ENCODE measurements around the gene BOLL. TPM values are rescaled to one million over a fixed set of nuclear protein-coding genes. Genes with fewer than 3 reads are reported as not detected.

Gene BOLL
- total RNA-seq, 1 experiment from 2014 or later, result not detected

DNA sequence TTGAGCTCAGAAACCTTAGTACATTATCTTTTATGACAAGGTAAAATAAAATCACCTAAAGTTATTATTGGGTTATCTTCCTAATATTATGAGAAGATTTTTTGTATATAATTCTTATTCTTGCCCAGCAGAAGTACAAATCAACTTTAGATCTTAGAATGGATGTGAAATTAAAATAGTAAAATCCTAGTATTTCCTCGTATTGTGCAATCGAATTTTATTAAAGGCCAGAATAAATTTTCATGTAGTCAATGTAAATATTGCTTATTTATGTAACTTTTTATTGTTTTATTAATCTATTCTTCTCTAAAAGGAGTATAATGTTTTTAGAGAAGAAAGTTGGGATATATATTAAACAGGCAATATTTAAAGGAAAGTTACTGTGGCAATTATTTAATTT lies 67.3 kb downstream of the BOLL start:
- ATAC-seq, result no peak
- intact Hi-C loops (cut with micrococcal nuclease), result no loop called here
- DNase-seq, result no peak
- no peak overlapping the region for H3K4me2 ChIP-seq (ENCODE audit: low read length)
- TF ChIP-seq EZH2 (IDR thresholded peaks at IDR 0.05; ENCODE audit: low read length, unreplicated experiment), result no peak
- TF ChIP-seq, protein P1, sequence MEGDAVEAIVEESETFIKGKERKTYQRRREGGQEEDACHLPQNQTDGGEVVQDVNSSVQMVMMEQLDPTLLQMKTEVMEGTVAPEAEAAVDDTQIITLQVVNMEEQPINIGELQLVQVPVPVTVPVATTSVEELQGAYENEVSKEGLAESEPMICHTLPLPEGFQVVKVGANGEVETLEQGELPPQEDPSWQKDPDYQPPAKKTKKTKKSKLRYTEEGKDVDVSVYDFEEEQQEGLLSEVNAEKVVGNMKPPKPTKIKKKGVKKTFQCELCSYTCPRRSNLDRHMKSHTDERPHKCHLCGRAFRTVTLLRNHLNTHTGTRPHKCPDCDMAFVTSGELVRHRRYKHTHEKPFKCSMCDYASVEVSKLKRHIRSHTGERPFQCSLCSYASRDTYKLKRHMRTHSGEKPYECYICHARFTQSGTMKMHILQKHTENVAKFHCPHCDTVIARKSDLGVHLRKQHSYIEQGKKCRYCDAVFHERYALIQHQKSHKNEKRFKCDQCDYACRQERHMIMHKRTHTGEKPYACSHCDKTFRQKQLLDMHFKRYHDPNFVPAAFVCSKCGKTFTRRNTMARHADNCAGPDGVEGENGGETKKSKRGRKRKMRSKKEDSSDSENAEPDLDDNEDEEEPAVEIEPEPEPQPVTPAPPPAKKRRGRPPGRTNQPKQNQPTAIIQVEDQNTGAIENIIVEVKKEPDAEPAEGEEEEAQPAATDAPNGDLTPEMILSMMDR (conservative IDR thresholded peaks at IDR 0.05; ENCODE audit: low read depth, low read length), result no peak
- no peak for TF ChIP-seq EZH2phosphoT487 (IDR thresholded peaks at IDR 0.05; ENCODE audit: borderline replicate concordance, low read length)
- H3K27ac ChIP-seq (ENCODE audit: low read length), result no peak overlapping the region
- BruUV-seq (replicated peaks), result no TSS peak
- ChIA-PET POLR2A (ENCODE audit: unreplicated experiment) (interaction anchor here (0.6 kb wide), 1 partner anchor 209 kb away, joined by 3 read pairs; no protein-coding TSS in a partner anchor), CTCF (no interaction called here)
- H4K20me1 ChIP-seq (ENCODE audit: low read length), result no peaks in the 10 kb centered on the region
- no peaks in the 10 kb centered on the region for H3K9me3 ChIP-seq (ENCODE audit: low read length)
- no peak overlapping the region for H3K9ac ChIP-seq (ENCODE audit: low read length)
- no peak overlapping the region for H3K4me3 ChIP-seq (ENCODE audit: low read length)
- no peaks in the 10 kb centered on the region for H3K9me2 ChIP-seq (replicated peaks; ENCODE audit: low read length)
- no peak overlapping the region for H2AFZ ChIP-seq (ENCODE audit: low read length)
- H3K36me3 ChIP-seq (ENCODE audit: low read depth, low read length), result 0 out of 2 replicates have a peak, but pooled peaks cover 7% of the 10 kb centered on the region
- no peaks in the 10 kb centered on the region for H3K4me1 ChIP-seq (ENCODE audit: insufficient read depth, low read length)
- H3F3A ChIP-seq (ENCODE audit: low read length, unreplicated experiment), result no peaks in the 10 kb centered on the region
- peaks cover 15% of the 10 kb centered on the region for H3K79me2 ChIP-seq (ENCODE audit: low read length)
- H3K27me3 ChIP-seq (ENCODE audit: low read length), result no peaks in the 10 kb centered on the region

DNA sequence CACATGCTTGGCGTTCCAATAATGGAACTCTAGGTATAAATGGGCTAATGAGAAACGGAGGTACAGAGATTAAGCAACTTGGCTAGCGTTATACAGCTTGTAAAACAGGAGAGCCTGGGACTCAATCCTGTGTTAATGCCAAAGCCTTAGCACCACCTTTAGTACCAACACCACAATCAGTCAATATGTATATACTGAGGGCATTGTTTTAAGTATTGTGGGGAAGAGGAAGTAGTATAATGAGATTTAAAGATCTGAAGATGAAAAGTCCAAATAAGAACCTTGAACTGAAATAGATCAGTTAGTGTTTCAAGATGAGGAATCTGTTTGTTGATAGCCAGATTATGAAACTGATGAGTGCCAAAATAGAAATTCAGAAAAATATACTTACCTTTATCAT lies 71.8 kb downstream of the BOLL start:
- Histone ChIP-seq H3K27me3 (ENCODE audit: low read length) (no peaks in the 10 kb centered on the region), H3K4me3 (ENCODE audit: low read length) (no peak overlapping the region), H4K20me1 (ENCODE audit: low read length) (peaks cover 18% of the 10 kb centered on the region), H3K9me3 (ENCODE audit: low read length) (no peaks in the 10 kb centered on the region), H3K79me2 (ENCODE audit: low read length) (peaks cover 57% of the 10 kb centered on the region), H3K4me2 (ENCODE audit: low read length) (no peak overlapping the region), H3F3A (ENCODE audit: low read length, unreplicated experiment) (no peaks in the 10 kb centered on the region), H3K27ac (ENCODE audit: low read length) (no peak overlapping the region), H3K4me1 (ENCODE audit: insufficient read depth, low read length) (peaks cover 8% of the 10 kb centered on the region), H3K9me2 (replicated peaks; ENCODE audit: low read length) (no peaks in the 10 kb centered on the region), H2AFZ (ENCODE audit: low read length) (no peak overlapping the region), H3K9ac (ENCODE audit: low read length) (no peak overlapping the region), H3K36me3 (ENCODE audit: low read depth, low read length) (peaks cover 20% of the 10 kb centered on the region)
- CTCF ChIA-PET, result no interaction called here
- DNase-seq (no peak), ATAC-seq (no peak)
- POLR2A ChIA-PET (ENCODE audit: unreplicated experiment), result no interaction called here
- intact Hi-C loops (cut with micrococcal nuclease), result no loop called here
- no peak for TF ChIP-seq EZH2 (IDR thresholded peaks at IDR 0.05; ENCODE audit: low read length, unreplicated experiment)
- TF ChIP-seq EZH2phosphoT487 (IDR thresholded peaks at IDR 0.05; ENCODE audit: borderline replicate concordance, low read length), result no peak
- TF ChIP-seq, protein P1 (conservative IDR thresholded peaks at IDR 0.05; ENCODE audit: low read depth, low read length), result no peak
- BruUV-seq (replicated peaks), result no TSS peak

DNA sequence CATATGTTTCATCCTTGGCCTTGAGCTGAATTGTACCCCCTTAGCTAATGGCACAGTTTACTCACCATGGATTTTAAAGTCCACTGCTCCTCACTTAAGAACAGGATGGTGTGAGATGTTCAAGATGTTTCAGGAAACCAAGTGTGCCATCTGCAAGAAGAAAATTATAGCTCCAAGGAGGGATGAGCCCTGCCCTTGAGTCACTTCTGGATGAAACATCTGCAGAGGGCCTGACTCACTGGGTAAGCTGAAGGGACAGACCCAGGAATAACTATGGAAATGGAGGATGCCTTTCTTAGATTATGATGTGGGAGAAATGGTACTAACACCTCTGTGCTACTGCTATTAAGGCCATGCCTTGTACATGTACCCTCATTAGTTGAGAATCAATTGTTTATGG lies 73.5 kb downstream of the BOLL start:
- Histone ChIP-seq H3K4me1 (ENCODE audit: insufficient read depth, low read length) (peaks cover 9% of the 10 kb centered on the region), H3K9me3 (ENCODE audit: low read length) (no peaks in the 10 kb centered on the region), H3K79me2 (ENCODE audit: low read length) (peaks cover 74% of the 10 kb centered on the region), H3K36me3 (ENCODE audit: low read depth, low read length) (peaks cover 20% of the 10 kb centered on the region), H3K9me2 (replicated peaks; ENCODE audit: low read length) (no peaks in the 10 kb centered on the region), H4K20me1 (ENCODE audit: low read length) (peaks cover 35% of the 10 kb centered on the region), H3K27me3 (ENCODE audit: low read length) (no peaks in the 10 kb centered on the region), H3K9ac (ENCODE audit: low read length) (no peak overlapping the region), H2AFZ (ENCODE audit: low read length) (no peak overlapping the region), H3K27ac (ENCODE audit: low read length) (no peak overlapping the region), H3K4me2 (ENCODE audit: low read length) (no peak overlapping the region), H3F3A (ENCODE audit: low read length, unreplicated experiment) (no peaks in the 10 kb centered on the region), H3K4me3 (ENCODE audit: low read length) (no peak overlapping the region)
- POLR2A ChIA-PET (ENCODE audit: unreplicated experiment), result no interaction called here
- no TSS peak for BruUV-seq (replicated peaks)
- CTCF ChIA-PET, result no interaction called here
- no peak for DNase-seq
- TF ChIP-seq EZH2phosphoT487 (IDR thresholded peaks at IDR 0.05; ENCODE audit: borderline replicate concordance, low read length) (no peak), EZH2 (IDR thresholded peaks at IDR 0.05; ENCODE audit: low read length, unreplicated experiment) (no peak)
- TF ChIP-seq, protein P1 (conservative IDR thresholded peaks at IDR 0.05; ENCODE audit: low read depth, low read length), result no peak
- intact Hi-C loops (cut with micrococcal nuclease), result no loop called here
- ATAC-seq, result no peak

Data from PC-3 (cell line).